Non-pigmented ciliary epithelial cell (primary cell): ENCODE data around the gene SSH2.
"Not testable (repeated sequence)": the region's sequence is repeated elsewhere in the genome, so short reads cannot be mapped to it uniquely, and the experiment has no call there.

ENCODE experiments used
- DNase-seq: peaks from one replicate; pipeline ENCODE4 v3.0.0-alpha.2; 2010; ENCODE audit warnings: low read depth

SSH2 gene

GRCh38 chr17:29664743-29665480 is 265.1 kb downstream of the SSH2 start:
- no peak for DNase-seq

GRCh38 chr17:29663155-29663554 is 266.9 kb downstream of the SSH2 start:
- no peak for DNase-seq

DNA sequence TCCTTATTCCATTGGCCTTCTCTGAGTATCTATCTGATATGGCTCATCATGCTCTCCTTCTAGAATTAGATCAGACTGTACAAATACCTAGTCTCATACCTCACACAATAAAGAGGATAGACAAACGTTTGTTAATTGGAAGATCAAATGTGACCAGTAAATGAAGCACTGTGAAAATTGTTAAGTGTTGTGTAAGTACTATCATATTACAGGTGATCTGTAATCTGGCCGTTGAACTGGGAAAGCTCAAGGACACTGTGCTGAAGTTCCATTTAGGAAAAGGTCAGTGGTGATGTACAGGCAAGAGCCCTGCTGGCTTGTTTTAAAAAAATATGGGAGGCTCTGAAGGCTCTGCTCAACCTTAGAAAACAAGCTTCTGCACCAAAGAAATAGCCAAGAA is 268.8 kb downstream of the SSH2 start:
- DNase-seq: no peak

- no peak for DNase-seq
Measured at GRCh38 chr17:29659155-29659554, 270.9 kb downstream of the SSH2 start.

DNA sequence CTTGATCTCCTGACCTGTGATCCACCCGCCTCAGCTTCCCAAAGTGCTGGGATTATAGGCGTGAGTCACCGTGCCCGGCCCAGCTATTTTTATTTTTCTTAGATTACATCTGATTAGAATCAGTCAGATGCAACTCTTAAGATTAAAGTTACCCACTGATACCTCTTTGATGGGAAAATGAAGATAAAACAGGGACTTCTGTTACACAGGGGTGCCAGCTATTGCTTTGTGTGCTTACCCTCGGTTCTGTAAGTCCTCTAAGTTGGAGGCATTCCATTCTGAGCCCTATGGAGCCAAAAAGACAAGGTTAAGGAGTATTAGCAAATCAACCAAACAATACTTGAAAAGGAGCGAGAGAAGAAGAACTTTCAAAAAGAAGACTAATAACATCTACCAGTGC is 274.7 kb downstream of the SSH2 start:
- no peak for DNase-seq

GRCh38 chr17:29653995-29654714 is 275.9 kb downstream of the SSH2 start:
- DNase-seq: no peak

DNA sequence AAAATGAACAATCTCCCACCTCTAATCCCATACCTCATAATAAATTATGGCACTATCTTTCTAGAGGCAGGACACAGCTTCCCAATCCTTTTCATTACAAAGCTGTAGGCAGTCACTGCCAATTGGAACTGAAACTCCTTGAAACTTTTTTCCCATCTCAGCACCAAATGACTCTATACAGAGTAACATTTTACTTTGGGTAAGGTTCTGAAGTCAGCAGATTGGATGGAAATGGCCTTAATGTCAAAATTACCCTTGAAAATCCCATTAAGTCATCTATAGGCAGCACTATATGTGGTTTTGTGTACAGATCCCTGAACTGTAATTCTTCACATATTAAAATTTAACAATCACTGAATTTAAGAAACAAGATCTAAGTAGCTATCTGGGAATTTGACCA is 277.1 kb downstream of the SSH2 start:
- DNase-seq: no peak

DNA sequence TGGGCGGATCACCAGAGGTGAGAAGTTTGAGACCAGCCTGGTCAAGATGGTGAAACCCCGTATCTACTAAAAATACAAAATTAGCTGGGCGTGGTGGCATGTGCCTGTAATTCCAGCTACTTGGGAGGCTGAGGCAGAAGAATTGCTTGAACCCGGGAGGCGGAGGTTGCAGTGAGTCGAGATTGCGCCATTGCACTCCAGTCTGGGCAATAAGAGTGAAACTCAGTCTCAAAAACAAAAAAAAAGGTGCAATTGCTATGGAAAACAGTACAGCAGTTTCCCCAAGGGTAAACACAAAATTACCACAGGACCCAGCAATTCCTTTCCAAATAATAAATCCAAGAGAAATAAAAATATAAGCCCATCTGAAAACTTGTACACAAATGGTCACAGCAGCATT is 278.1 kb downstream of the SSH2 start:
- not testable (repeated sequence) for DNase-seq

- no peak for DNase-seq
Measured at GRCh38 chr17:29650396-29650795, 279.6 kb downstream of the SSH2 start.

GRCh38 chr17:29649359-29649758 is 280.7 kb downstream of the SSH2 start:
- no peak for DNase-seq

- DNase-seq: no peak
Measured at GRCh38 chr17:29648005-29648404, 282.0 kb downstream of the SSH2 start.

- DNase-seq: no peak
Measured at GRCh38 chr17:29645515-29646051, 284.4 kb downstream of the SSH2 start.

- no peak for DNase-seq
Measured at GRCh38 chr17:29643817-29644160, 286.2 kb downstream of the SSH2 start.

DNA sequence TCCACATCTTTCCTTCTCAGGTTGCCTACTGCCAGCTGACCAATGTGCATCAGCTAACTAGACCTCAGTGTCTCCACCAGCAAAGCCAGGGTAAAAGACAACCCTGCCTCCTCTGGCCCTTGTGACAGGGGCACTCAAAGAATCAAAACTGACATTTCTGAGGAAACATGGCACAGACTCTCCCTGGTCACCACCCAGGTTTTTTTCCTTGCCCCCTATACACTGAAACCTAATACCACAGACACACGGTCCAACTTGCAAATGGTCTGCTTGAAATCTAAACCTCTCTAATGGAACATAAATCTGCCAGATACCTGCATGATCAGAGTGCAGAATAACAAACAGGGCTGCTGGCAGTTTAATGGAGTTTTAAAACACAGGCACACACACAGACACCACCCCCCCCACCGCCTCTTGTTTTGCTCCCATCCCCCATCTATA is 287.8 kb downstream of the SSH2 start:
- DNase-seq: no peak

- no peak for DNase-seq
Measured at GRCh38 chr17:29640981-29641642, 288.9 kb downstream of the SSH2 start.

DNA sequence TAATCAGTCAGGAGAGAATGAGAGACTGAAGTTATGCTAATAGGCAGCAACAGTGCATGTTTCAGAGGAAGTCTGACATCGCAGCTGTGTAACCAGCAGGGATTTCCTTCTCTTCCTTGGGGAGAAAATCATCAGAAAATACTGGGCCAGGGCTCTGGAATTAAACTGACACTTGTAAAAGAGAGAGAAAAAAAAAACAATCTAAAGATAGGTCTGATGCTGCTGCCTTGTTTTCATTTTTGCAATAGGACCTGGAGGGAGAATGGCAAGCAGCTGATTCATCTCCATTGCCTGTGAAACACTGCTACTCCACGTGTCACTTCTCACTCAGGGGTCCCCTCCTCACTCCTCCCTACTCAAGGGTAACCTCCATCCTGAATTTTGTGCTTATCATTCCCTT is 289.6 kb downstream of the SSH2 start:
- DNase-seq: no peak

DNA sequence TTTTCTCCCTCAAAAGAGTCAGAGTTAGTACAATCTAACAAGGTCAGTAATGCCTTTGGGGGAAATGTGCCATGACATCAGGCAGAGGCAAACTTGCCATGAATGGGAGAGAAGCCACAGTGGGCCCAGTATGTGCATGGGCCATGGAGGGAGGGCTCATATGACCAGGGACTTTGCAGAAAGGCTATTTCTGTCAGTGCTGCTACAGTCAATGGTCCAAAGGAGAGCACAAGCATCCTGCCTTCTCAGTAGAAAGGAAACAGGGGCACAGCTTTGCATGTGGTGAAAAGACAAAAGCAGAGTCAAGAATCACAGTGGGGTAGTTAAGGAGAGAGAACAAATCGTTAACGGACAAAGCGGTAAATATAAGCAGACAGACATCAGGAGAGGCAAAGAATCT is 296.1 kb downstream of the SSH2 start:
- no peak for DNase-seq

GRCh38 chr17:29630630-29631193 is 299.3 kb downstream of the SSH2 start:
- DNase-seq: no peak

DNA sequence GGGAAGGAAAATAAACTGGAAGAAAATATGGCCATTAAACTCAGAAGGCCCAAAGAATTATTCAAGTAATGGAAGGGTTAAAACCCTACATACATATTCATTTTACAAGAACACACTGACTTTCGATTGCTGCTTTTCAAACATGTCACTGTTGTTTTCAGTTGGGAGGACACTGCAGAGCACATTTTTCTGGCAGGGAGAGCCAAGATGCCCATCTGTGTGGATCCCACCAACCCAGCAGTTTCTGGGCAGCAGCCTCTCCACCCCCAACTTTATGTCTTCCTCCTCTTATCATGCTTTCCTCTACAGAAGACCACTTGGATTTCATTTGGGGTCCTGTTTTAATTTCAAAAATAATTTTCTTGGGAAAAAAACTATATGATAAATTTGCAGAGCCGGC is 300.2 kb downstream of the SSH2 start:
- DNase-seq: no peak

DNA sequence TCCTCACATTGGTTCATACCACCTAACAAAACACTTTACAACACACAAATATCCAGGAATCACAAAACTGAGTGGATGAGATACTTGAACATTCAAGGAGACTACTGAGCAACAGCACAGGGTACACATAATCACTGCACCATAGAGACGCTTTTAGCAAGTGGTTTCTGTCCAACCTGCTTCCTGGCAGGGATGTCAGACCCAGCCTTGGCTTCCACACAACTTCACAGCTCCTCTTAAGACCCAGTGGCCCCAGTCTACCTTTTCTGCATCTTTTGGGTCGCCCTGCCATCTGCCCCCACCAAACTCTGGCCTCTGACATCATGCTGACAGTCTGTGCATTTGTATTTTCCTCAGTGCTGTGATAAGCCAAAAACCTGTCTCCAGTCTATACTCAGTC is 301.4 kb downstream of the SSH2 start:
- no peak for DNase-seq

DNA sequence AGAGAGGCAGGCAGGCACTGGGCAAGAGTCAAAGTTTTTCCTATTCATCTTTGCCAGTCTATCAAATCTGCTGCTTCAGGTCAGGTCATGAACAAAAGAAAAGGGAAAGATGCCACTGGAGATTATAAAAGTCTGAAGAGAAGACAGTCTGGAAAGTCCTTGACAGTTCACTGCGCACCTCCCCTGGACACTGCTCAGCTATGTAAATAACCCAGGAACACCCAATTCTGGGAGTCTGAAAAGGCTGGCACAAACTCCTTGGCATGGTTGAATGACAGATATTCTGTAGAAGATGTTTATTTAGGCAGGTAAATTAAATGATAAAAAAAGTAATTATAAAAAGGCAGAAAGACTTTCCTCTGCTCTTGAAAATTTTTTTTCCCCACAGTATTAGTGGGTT is 302.1 kb downstream of the SSH2 start:
- DNase-seq: no peak

- no peak for DNase-seq
Measured at GRCh38 chr17:29625037-29625750, 304.8 kb downstream of the SSH2 start.
